SH-SY5Y (cell line): ENCODE measurements around the gene TECPR2.

Source experiments
- GATA2 ChIP-seq: IDR thresholded peaks from 2 replicates; pipeline ENCODE4 v1.6.1; 2011; ENCODE audit warnings: mild to moderate bottlenecking, low read depth, low read length
- GATA3 ChIP-seq: IDR thresholded peaks from 2 replicates; pipeline ENCODE4 v1.6.1; 2011; ENCODE audit warnings: low read depth, mild to moderate bottlenecking, low read length, moderate library complexity

- TF ChIP-seq GATA2, result no peak
- no peak for TF ChIP-seq GATA3
Measured at GRCh38 chr14:102342238-102342637, 20.5 kb upstream of the TECPR2 start.
